Stimulated activated CD8-positive, alpha-beta memory T cell treated with anti-CD3 and anti-CD28 coated beads, Interleukin-15, amount 100 ng/mL, for 48 hours (primary cell): Measurements from ENCODE around the gene TMEM168.

ENCODE experiments used
- DNase-seq, 2 donors: peaks; one replicate each; pipeline ENCODE4 v3.0.0-alpha.2; 2020; ENCODE audit warnings: low read depth in 2 of 2

TMEM168 gene

GRCh38 chr7:112715525-112715924 lies 74.7 kb downstream of the TMEM168 start:
- DNase-seq, result no peak

- no peak for DNase-seq
Observed at GRCh38 chr7:112714917-112715316, 75.3 kb downstream of the TMEM168 start.
